G401 (cell line): ENCODE measurements around the gene CIB1. TPM values are rescaled to one million over a fixed set of nuclear protein-coding genes. Genes with fewer than 3 reads are reported as not detected.

ENCODE experiments used
- DNase-seq: peaks from one replicate; pipeline ENCODE4 v3.0.0-alpha.2; 2015; ENCODE audit warnings: low spot score
- in situ Hi-C: cut with HindIII; loops from 2 replicates; pipeline ENCODE4 v1.10.0; 2016; ENCODE audit warnings: low sequenced_read_pairs, mixed read lengths
- total RNA-seq: library from RNA; depleted of rRNA; stranded (reverse); fragments of >200 nt; shearing (Covaris generic); gene quantifications from 2 replicates; pipeline ENCODE4 v1.2.3, GENCODE V29; 2014

Gene CIB1
- total RNA-seq, 1 experiment from 2014 or later = 83.7 TPM

- in situ Hi-C loops = no loop called here
- no peak for DNase-seq
These were observed 11.2 kb downstream of the CIB1 start for GRCh38 chr15:90222547-90222946.

- in situ Hi-C loops = no loop called here
These were observed 12.4 kb downstream of the CIB1 start for GRCh38 chr15:90221246-90221900.

GRCh38 chr15:90219421-90220141 is 14.2 kb downstream of the CIB1 start:
- DNase-seq = no peak
- in situ Hi-C loops = loop anchor here (10.0 kb wide), 1 partner anchor 75 kb away; no protein-coding TSS in a partner anchor

More at GRCh38 chr15:90221246-90221900, 12.4 kb downstream of the CIB1 start:
- peak; percentile 66 for DNase-seq

- in situ Hi-C loops = loop anchor here (10.0 kb wide), 1 partner anchor 73 kb away; no protein-coding TSS in a partner anchor
- no peak for DNase-seq
These were observed 15.9 kb downstream of the CIB1 start for GRCh38 chr15:90217671-90218394.

GRCh38 chr15:90214553-90215196 is 19.1 kb downstream of the CIB1 start:
- in situ Hi-C loops = loop anchor here (10.0 kb wide), 1 partner anchor 70 kb away; no protein-coding TSS in a partner anchor
- no peak for DNase-seq

GRCh38 chr15:90213818-90214204 is 19.9 kb downstream of the CIB1 start:
- no peak for DNase-seq
- in situ Hi-C loops = loop anchor here (10.0 kb wide), 1 partner anchor 69 kb away; no protein-coding TSS in a partner anchor

- in situ Hi-C loops = loop anchor here (10.0 kb wide), 1 partner anchor 68 kb away; no protein-coding TSS in a partner anchor
- DNase-seq = peak; percentile 70
These were observed 20.5 kb downstream of the CIB1 start for GRCh38 chr15:90213122-90213817.

GRCh38 chr15:90212221-90213098 is 21.3 kb downstream of the CIB1 start:
- in situ Hi-C loops = loop anchor here (10.0 kb wide), 1 partner anchor 68 kb away; no protein-coding TSS in a partner anchor

GRCh38 chr15:90211440-90212143 is 22.1 kb downstream of the CIB1 start:
- in situ Hi-C loops = loop anchor here (10.0 kb wide), 1 partner anchor 67 kb away; no protein-coding TSS in a partner anchor
- DNase-seq = no peak

More at GRCh38 chr15:90212221-90213098, 21.3 kb downstream of the CIB1 start:
- peak; percentile 34 for DNase-seq

GRCh38 chr15:90211009-90211408 is 22.7 kb downstream of the CIB1 start:
- DNase-seq = no peak
- in situ Hi-C loops = loop anchor here (10.0 kb wide), 1 partner anchor 66 kb away; no protein-coding TSS in a partner anchor

- in situ Hi-C loops = loop anchor here (10.0 kb wide), 1 partner anchor 66 kb away; no protein-coding TSS in a partner anchor
These were observed 23.1 kb downstream of the CIB1 start for GRCh38 chr15:90210593-90210992.

GRCh38 chr15:90209591-90209990 is 24.1 kb downstream of the CIB1 start:
- no peak for DNase-seq
- in situ Hi-C loops = no loop called here

More at GRCh38 chr15:90210593-90210992, 23.1 kb downstream of the CIB1 start:
- no peak for DNase-seq

- in situ Hi-C loops = no loop called here
- no peak for DNase-seq
These were observed 25.4 kb downstream of the CIB1 start for GRCh38 chr15:90208356-90208755.

- DNase-seq = no peak
- in situ Hi-C loops = no loop called here
These were observed 26.5 kb downstream of the CIB1 start for GRCh38 chr15:90207252-90207651.

- no peak for DNase-seq
- in situ Hi-C loops = no loop called here
These were observed 27.9 kb downstream of the CIB1 start for GRCh38 chr15:90205886-90206285.

- in situ Hi-C loops = no loop called here
- no peak for DNase-seq
These were observed 28.5 kb downstream of the CIB1 start for GRCh38 chr15:90205050-90205848.
